ENCODE measurements around the gene ERGIC1.

ERGIC1 gene

DNA sequence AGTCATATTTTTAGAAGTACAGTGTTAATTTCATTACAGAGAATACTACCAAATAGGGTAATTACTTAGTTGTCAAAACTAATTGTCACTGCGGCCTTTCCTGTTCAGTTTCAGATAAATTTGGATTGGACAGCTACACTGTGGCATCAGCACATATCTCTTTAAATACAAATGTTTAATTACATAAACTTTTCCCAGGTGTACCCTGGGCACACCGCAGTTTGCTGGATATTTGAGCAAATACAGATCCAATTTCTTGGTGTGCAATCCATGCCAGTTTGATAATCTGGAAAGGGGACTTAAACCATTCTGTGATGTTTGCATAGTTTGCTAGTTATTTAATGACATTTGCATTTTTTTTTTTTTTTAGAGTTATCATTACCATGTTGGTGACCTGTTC is 160.4 kb downstream of the ERGIC1 start:
- DNase-seq, result no peak

- no peak for DNase-seq
Measured at GRCh38 chr5:172999372-172999973, 165.4 kb downstream of the ERGIC1 start.

- no peak for DNase-seq
Measured at GRCh38 chr5:172999974-173000373, 165.9 kb downstream of the ERGIC1 start.

DNA sequence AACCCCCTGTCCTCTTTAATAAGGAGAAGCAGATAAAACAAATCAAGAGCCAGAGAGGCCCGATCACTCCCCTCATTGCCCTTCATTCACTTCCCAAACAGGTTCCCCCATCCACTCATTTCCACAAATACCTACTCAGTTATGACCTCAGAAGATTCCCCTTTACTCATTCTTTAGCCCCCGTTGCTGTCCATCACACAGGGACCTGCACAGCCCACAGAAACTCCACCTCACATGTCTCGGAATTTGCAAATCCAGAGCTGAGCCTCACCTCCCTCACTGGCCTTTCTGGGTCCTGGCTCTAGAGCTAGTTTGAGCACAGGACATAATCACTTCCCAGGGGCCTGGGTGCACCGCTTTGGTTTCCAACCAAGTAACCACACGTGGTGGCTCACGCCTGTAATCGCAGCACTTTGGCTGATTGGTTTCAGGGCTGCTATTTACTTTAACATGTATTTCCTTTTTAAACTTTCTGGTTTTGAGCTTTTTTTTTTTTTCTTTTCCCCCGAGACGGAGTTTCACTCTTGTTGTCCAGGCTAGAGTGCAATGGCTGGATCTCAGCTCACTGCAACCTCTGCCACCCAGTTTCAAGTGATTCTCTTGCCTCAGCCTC is 167.3 kb downstream of the ERGIC1 start:
- DNase-seq, result no peak

Measured in cerebellar nuclear complex (tissue), 1 donor.